ENCODE results near the gene FNDC3A. TPM values are rescaled to one million over a fixed set of nuclear protein-coding genes. Genes with fewer than 3 reads are reported as not detected.

The FNDC3A gene
- total RNA-seq, 1 donor from 2014 or later, result 51.9 TPM

DNA sequence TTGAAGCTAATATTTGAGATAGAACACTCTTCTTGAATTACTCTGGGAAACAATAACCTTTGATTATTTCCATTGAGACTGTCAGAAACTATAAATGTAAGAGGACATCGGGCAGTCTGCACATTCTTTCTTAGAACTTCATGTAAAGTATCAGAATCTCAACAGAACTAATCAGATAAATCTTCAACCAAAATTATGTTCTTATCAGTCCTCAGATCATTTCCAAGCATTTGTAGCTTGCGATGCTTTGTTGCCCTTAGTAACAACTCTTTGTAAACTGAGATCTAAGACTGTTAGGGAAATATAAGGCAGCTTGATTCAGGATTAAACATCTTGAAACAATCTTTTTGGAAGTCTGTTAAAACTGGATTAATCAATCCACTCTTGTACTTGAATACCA, 70.3 kb downstream of the FNDC3A start:
- TF ChIP-seq, protein P1, sequence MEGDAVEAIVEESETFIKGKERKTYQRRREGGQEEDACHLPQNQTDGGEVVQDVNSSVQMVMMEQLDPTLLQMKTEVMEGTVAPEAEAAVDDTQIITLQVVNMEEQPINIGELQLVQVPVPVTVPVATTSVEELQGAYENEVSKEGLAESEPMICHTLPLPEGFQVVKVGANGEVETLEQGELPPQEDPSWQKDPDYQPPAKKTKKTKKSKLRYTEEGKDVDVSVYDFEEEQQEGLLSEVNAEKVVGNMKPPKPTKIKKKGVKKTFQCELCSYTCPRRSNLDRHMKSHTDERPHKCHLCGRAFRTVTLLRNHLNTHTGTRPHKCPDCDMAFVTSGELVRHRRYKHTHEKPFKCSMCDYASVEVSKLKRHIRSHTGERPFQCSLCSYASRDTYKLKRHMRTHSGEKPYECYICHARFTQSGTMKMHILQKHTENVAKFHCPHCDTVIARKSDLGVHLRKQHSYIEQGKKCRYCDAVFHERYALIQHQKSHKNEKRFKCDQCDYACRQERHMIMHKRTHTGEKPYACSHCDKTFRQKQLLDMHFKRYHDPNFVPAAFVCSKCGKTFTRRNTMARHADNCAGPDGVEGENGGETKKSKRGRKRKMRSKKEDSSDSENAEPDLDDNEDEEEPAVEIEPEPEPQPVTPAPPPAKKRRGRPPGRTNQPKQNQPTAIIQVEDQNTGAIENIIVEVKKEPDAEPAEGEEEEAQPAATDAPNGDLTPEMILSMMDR (IDR thresholded peaks at IDR 0.05), result no peak
- H3K36me3 Mint-ChIP-seq (ENCODE audit: unreplicated experiment), result peaks cover 7% of the 10 kb centered on the region
- no peaks in the 10 kb centered on the region for H3K27me3 Mint-ChIP-seq (ENCODE audit: unreplicated experiment)
- H3K9me3 Mint-ChIP-seq (ENCODE audit: unreplicated experiment), result peaks cover 11% of the 10 kb centered on the region
- DNase-seq (ENCODE audit: extremely low spot score, unreplicated experiment), result no peak
- peaks cover 12% of the 10 kb centered on the region for H3K4me1 Mint-ChIP-seq (ENCODE audit: unreplicated experiment)
- H3K27ac Mint-ChIP-seq (ENCODE audit: unreplicated experiment), result no peak overlapping the region
- no peak overlapping the region for H3K4me3 Mint-ChIP-seq (ENCODE audit: unreplicated experiment)

DNA sequence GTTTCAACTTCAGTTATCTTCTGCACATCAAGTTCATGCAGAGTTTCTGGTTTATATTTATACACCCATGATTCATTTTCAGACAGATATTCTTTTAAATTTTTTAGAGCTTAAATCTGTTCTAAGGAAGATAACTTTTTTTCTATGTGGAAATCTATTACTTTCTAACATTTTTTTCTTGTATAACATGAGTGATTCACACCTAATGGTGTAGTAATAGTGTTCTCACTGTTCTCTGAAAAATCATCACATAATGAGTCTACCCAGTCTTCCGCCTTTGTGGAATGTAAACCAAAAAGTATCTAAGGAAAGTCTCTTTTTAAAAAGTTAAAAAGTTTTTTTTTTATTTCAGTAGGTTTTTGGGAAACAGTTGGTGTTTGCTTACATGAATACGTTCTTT, 70.8 kb downstream of the FNDC3A start:
- Mint-ChIP-seq H3K4me3 (ENCODE audit: unreplicated experiment) (no peak overlapping the region), H3K9me3 (ENCODE audit: unreplicated experiment) (peaks cover 12% of the 10 kb centered on the region), H3K4me1 (ENCODE audit: unreplicated experiment) (peaks cover 12% of the 10 kb centered on the region), H3K27me3 (ENCODE audit: unreplicated experiment) (no peaks in the 10 kb centered on the region), H3K36me3 (ENCODE audit: unreplicated experiment) (peaks cover 7% of the 10 kb centered on the region), H3K27ac (ENCODE audit: unreplicated experiment) (no peak overlapping the region)
- no peak for DNase-seq (ENCODE audit: extremely low spot score, unreplicated experiment)
- TF ChIP-seq, protein P1 (IDR thresholded peaks at IDR 0.05), result no peak

DNA sequence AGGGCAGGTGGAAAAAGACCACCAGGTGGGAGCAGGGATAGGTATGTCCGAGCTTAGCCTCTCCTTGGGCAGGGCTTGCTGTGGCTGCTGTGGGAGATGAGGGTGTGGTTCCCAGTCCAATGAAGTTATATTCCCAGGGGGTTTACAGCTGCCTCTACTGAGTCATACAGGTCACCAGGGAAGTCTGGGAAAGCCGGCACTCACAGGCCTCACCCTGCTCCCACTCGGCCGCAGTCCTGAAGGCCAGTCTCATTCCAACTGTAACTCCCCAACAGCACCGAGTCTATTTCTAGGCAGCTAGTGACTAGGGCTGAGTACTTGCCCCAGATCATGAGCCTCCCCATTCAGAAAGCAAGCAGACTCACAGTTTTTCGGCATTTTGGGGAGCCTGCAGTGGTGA, 77.1 kb downstream of the FNDC3A start:
- no peak overlapping the region for H3K27ac Mint-ChIP-seq (ENCODE audit: unreplicated experiment)
- no peak overlapping the region for H3K4me3 Mint-ChIP-seq (ENCODE audit: unreplicated experiment)
- peaks cover 17% of the 10 kb centered on the region for H3K4me1 Mint-ChIP-seq (ENCODE audit: unreplicated experiment)
- peaks cover 22% of the 10 kb centered on the region for H3K9me3 Mint-ChIP-seq (ENCODE audit: unreplicated experiment)
- TF ChIP-seq, protein P1 (IDR thresholded peaks at IDR 0.05), result no peak
- H3K27me3 Mint-ChIP-seq (ENCODE audit: unreplicated experiment), result no peaks in the 10 kb centered on the region
- H3K36me3 Mint-ChIP-seq (ENCODE audit: unreplicated experiment), result peaks cover 11% of the 10 kb centered on the region
- no peak for DNase-seq (ENCODE audit: extremely low spot score, unreplicated experiment)

DNA sequence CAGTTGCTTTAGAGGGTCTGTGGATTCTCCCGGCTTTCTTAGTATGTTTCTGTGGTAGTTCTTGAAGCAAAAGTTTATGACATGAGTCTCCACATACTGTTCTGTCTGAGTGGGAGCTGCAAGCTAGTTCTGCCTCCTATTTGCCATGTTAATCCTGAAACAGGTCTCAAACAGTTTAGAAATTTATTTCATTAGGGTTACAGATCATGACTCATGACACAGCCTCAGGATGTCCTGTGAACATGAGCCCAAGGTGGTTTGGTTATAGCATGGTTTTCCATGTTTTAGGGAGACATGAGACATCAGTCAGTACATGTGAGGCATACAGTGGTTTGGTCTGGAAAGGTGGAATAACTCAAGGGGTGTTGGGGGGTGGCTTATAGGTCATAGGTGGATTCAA, 77.5 kb downstream of the FNDC3A start:
- DNase-seq (ENCODE audit: extremely low spot score, unreplicated experiment), result no peak
- Mint-ChIP-seq H3K9me3 (ENCODE audit: unreplicated experiment) (peaks cover 22% of the 10 kb centered on the region), H3K4me3 (ENCODE audit: unreplicated experiment) (no peak overlapping the region), H3K27me3 (ENCODE audit: unreplicated experiment) (no peaks in the 10 kb centered on the region), H3K36me3 (ENCODE audit: unreplicated experiment) (peaks cover 11% of the 10 kb centered on the region), H3K27ac (ENCODE audit: unreplicated experiment) (no peak overlapping the region), H3K4me1 (ENCODE audit: unreplicated experiment) (peaks cover 17% of the 10 kb centered on the region)
- TF ChIP-seq, protein P1 (IDR thresholded peaks at IDR 0.05), result no peak

DNA sequence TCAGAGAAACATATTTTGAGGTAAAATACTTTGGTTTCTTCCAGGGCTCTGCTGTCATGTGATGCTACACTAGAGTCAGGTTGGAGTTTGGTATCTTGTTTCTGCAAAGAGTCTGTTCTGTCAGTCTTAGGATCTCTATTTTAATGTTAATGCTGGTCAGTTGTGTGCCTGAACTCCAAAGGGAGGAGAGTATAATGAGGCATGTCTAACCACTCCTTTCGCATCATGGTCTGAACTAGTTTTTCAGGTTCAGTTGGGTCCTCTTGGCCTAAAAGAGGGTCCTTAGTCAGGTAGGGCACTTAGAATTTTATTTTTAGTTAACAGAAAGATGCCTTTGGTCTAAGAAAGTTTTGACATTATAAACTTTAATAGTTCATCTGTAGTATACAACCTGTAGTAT, 78.2 kb downstream of the FNDC3A start:
- Mint-ChIP-seq H3K4me1 (ENCODE audit: unreplicated experiment) (peaks cover 17% of the 10 kb centered on the region), H3K27me3 (ENCODE audit: unreplicated experiment) (no peaks in the 10 kb centered on the region), H3K4me3 (ENCODE audit: unreplicated experiment) (no peak overlapping the region), H3K27ac (ENCODE audit: unreplicated experiment) (no peak overlapping the region), H3K9me3 (ENCODE audit: unreplicated experiment) (peaks cover 17% of the 10 kb centered on the region), H3K36me3 (ENCODE audit: unreplicated experiment) (peaks cover 11% of the 10 kb centered on the region)
- DNase-seq (ENCODE audit: extremely low spot score, unreplicated experiment), result no peak
- TF ChIP-seq, protein P1 (IDR thresholded peaks at IDR 0.05), result no peak
